Activated T-helper 9 cell treated with anti-CD3 and anti-CD28 coated beads, Interleukin-2, amount 50 U/mL, for 16 hours (primary cell): ENCODE measurements around the gene ZNF827.

ENCODE experiments used
- DNase-seq: peaks from one replicate; pipeline ENCODE4 v3.0.0-alpha.2; 2020; ENCODE audit warnings: low read depth

Gene ZNF827, protein sequence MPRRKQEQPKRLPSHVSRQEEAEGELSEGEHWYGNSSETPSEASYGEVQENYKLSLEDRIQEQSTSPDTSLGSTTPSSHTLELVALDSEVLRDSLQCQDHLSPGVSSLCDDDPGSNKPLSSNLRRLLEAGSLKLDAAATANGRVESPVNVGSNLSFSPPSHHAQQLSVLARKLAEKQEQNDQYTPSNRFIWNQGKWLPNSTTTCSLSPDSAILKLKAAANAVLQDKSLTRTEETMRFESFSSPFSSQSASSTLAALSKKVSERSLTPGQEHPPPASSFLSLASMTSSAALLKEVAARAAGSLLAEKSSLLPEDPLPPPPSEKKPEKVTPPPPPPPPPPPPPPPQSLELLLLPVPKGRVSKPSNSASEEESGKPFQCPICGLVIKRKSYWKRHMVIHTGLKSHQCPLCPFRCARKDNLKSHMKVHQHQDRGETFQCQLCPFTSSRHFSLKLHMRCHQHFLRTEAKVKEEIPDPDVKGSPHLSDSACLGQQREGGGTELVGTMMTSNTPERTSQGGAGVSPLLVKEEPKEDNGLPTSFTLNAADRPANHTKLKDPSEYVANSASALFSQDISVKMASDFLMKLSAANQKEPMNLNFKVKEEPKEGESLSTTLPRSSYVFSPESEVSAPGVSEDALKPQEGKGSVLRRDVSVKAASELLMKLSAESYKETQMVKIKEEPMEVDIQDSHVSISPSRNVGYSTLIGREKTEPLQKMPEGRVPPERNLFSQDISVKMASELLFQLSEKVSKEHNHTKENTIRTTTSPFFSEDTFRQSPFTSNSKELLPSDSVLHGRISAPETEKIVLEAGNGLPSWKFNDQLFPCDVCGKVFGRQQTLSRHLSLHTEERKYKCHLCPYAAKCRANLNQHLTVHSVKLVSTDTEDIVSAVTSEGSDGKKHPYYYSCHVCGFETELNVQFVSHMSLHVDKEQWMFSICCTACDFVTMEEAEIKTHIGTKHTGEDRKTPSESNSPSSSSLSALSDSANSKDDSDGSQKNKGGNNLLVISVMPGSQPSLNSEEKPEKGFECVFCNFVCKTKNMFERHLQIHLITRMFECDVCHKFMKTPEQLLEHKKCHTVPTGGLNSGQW

DNA sequence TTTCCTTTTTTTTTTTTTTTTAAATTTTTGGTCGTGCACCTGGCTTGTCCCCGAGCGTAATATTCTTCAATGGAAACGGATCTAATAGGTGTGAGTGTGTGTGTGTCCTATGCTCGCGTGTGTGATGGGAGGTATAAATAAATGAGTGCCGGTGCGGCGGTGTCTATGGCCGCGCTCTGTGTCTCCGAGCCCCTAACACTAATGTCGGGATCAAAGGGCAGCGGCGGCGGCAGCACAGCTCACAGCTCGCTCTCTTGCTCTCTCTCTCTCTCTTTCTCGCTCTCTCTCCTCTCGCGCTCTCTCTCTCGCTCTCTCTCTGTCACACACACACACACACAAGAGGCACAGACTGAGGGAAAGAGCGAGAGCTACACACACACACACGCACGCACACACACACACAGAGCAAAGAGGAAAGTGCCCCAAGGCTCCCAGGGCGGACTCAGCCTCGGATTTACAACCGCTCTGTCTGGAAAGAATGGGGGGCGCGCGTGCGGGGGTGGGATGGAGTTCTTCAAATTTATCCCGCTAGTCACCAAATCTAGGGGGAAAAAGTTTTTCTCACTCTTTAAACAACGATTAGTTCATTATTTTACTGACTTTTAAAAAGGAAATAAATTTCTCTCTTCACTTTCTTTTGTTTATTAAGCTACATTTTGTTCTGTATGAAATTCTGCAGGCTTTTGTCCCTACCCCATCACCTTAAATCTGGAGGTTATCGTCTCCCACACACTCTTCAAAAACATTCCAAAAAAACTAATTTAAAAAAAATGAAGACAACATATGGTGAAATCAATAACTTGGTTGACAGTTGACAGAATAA, at the start of gene ZNF827:
ZNF827 (minus strand) TSS at position 206 of the 823 bp plus-strand sequence. CDS start 416 bp downstream, outside the sequence.
- peak; percentile 35 for DNase-seq

GRCh38 chr4:145984563-145984962, 45.9 kb upstream of the ZNF827 start:
- no peak for DNase-seq

GRCh38 chr4:145982791-145983190, 44.2 kb upstream of the ZNF827 start:
- no peak for DNase-seq

DNA sequence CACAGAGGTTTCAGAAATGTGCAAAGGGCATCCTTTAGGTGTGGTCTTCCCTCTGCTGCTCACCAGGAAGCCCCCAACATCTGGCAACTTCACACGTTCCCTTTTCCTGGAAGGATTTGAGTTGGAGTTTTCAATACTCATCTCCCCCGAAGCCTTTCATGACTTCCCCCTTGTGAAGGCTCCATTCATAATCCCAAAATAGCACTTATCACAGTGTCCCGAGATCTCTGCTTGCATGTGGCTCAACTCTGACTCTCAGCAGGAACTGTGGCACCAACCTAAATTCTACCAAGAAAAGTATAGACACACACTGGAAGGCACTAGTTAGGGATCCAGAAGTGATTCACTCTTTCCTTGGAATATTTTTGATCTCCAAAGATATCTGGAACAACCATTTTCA, 40.5 kb upstream of the ZNF827 start:
- no peak for DNase-seq

DNA sequence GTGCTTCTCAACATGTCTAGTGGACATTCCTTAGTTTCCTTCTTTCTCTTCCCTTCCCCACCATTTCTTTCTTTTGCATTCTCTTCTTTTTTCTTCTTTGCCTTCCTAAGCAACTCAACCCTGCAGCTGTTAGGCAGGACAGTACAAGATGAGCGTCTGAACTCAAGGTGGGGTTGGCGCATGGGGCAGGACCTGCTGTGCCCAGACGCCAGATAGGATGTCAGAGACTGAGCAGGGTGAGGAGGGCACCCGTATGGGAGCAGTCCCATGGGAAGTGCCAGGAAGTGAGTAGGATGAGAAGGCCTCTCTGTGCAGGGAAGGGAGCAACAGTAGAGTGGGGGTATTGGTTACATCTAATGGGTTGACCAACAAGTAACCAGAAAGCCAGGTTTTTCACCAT, 38.1 kb upstream of the ZNF827 start:
- no peak for DNase-seq

DNA sequence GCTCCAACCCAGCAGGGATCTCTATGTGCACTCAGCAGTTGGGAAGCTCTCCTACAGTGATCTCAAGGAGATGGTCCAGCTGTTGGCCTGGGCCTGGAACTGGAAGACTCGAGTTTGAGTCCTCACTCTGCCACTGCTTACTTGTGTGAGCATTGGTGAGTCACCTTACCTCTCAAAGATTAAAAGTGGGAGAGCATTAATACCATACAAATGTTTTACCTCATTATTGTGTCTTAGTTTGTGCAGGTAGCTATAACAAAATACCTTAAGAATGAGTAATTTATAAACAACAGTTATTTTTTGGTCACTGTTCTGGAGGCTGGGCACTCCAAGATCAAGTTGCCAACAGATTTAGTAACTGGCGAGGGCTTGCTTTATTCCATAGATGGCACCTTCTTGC, 21.4 kb upstream of the ZNF827 start:
- no peak for DNase-seq

- DNase-seq, result no peak
Observed at GRCh38 chr4:145957302-145957701, 18.7 kb upstream of the ZNF827 start.

DNA sequence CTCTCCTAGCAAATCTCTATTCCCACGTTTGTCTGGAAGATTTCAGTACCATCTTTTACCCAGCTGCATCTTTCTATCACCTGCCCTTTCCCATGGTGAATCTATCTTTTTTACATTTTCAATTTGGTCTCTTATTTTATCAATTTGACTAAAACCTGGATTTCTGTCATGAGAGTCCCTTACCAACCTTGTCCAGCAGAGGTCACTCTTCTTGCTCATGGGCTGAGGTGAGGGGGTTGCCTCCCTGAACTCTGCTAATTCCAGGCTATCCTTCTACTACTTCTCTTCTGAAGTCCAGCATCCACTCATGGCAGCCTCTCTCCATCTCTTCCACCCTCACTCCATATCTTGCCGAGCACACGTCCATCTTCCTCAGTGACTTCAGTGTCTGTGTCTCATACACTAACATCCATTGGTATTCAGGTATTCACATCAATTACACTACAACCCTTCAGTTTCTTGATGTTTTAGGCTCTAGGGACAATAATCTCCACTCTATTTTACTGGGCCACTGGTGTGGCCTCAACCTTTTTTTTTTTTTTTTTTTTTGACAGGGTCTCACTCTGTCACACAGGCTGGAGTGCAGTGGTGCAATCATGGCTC, 17.8 kb upstream of the ZNF827 start:
- no peak for DNase-seq

GRCh38 chr4:145954924-145955339, 16.3 kb upstream of the ZNF827 start:
- DNase-seq, result no peak

- no peak for DNase-seq
Observed at GRCh38 chr4:145951931-145952330, 13.3 kb upstream of the ZNF827 start.

DNA sequence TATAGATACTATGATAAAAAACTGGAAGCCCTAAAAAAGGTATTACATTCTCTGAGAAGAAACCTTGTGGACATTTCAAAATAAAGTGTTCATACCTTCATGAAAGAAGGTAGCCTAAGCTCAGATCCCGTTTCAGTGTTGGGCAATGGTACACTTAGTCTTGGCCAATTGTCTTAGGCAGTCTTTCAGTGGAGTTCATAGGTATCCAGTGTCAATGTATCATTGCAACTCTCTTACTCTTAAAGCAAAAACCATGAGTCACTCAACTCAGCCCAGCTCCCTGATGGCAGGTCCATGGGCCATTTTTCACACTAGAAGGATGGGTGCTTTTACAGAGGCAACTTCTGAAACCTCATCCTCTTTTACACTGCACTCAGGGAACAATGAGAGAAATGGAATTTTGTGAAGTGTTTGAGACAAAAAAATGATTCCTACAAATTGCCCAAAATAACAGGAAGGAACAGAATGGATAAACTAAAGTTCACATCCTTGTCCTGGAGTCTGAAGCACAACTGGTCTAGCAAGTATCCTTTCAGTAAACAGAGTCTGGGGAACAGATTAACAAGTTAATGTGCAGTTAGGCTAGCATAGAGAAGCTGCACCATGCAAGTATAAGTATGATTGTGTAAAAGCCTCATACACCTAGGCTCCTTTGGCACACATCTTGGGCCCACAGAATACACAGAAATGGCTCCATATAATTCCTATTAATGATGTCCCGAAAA, 7.0 kb upstream of the ZNF827 start:
- no peak for DNase-seq

DNA sequence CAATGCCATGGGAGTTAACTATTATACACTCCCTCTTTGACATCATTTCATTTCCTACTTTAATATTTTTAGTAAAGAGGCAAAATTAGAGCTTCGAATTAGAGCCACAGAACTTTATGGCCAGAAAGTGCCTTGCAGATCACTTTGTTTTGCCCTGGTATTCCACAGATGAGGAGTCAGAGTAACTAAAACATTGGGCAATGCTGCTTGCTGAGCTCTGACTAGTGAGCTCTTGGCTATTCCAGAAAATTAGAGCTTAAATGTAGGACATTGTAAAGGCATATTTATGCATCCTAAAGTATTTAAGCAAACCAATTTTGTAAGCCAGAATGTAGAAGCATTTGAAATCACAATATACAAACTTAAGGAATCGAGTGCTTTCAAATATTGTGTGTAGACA, 6.3 kb upstream of the ZNF827 start:
- no peak for DNase-seq

- no peak for DNase-seq
Observed at GRCh38 chr4:145939856-145940255, 1.2 kb upstream of the ZNF827 start.

DNA sequence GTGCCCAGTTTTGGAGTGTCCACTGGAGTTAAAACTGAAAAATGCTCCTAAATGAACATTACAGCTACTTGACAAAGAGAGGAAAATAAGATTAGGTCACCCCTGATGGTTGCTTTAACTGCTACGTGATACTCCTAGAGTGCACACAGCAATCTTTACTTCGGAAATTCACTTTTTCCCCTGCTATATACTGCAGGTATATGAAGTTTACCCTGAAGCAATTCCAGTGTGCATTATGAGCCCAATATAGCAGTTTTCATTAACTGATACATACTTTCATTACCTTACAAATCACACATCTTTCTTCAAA, 773 bp upstream of the ZNF827 start:
- no peak for DNase-seq

DNA sequence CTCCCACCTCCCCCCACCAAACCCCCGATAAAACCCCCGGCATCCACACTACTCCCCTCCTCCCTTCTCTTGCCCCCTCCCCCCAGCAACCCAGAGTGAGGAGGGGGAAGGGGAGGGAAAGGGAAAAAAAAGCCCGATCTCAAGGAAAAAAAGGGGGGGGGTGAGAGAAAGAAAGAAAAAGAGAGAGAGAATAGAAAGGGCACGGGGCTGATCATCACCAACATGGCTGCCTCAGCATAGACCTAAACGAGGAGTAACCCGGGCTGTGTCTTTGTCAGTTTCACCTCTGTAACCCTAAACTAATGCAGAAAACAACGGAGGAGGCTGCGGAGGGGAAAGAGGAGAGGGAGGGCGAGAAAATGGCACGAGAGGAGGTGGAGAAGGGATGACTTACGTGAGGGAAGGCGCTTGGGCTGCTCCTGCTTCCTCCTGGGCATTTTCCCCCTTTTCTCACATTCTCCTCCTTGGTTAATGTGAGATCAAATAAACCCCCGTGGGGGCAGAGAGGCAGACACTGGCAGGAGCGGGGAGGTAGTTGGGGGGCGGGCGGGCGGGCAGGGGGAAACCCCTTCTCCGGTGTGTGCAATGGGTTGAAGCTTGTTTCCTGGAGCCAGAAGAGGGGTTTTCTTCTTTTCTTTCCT, 532 bp downstream of the ZNF827 start:
- no peak for DNase-seq

- peak; percentile 31 for DNase-seq
Observed at GRCh38 chr4:145936997-145937901, 1.4 kb downstream of the ZNF827 start.

GRCh38 chr4:145936142-145936996, 2.3 kb downstream of the ZNF827 start:
- peak; percentile 37 for DNase-seq
